GM23248 (cell line): Measurements from ENCODE around the gene SPRED1.

Experiments used
- EZH2 ChIP-seq: fragments of 200-600 bp; sonication (generic); IDR thresholded peaks from 2 replicates; pipeline ENCODE4 v1.6.1; 2018; ENCODE audit warnings: antibody characterized with exemption, mild to moderate bottlenecking; ENCODE audit not compliant: insufficient read depth, poor library complexity, severe bottlenecking
- EZH2phosphoT487 ChIP-seq: fragments of 200-600 bp; sonication (generic); IDR thresholded peaks from 2 replicates; pipeline ENCODE4 v1.6.1; 2018; ENCODE audit warnings: antibody characterized with exemption, moderate library complexity, mild to moderate bottlenecking, low read depth; ENCODE audit not compliant: insufficient read depth

DNA sequence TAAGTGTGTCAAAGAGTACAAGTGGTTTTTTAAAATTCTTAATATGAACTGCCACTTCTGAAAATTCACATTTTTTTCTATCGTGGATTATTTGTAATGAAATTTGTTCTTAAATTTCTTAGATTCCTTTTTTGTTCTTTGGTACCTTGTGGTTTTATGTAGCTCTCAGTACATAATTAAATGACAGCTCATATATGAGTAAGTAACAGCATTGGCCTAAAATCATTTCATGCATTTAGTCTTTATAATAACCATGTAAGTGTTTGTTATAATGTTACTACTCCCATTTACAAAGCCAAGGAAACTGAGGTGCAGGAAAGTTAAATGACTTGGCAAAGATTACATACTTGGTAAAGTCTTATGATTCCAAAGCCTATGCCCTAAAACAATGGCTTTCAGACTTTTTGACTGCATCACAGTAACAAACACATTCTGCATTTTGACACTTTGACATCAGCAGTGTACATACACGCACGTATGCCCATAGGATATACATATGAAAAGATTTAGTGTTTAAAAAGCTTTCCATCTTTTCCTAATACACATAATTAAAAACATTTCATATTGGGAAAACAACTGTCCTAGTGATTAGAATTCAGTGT, 14.9 kb downstream of the SPRED1 start:
- TF ChIP-seq EZH2phosphoT487 = no peak
- no peak for TF ChIP-seq EZH2
